Measurements from ENCODE around the gene ZNF516. TPM values are rescaled to one million over a fixed set of nuclear protein-coding genes. Genes with fewer than 3 reads are reported as not detected.
"Not testable (repeated sequence)": the region's sequence is repeated elsewhere in the genome, so short reads cannot be mapped to it uniquely, and the experiment has no call there.

Gene ZNF516, protein sequence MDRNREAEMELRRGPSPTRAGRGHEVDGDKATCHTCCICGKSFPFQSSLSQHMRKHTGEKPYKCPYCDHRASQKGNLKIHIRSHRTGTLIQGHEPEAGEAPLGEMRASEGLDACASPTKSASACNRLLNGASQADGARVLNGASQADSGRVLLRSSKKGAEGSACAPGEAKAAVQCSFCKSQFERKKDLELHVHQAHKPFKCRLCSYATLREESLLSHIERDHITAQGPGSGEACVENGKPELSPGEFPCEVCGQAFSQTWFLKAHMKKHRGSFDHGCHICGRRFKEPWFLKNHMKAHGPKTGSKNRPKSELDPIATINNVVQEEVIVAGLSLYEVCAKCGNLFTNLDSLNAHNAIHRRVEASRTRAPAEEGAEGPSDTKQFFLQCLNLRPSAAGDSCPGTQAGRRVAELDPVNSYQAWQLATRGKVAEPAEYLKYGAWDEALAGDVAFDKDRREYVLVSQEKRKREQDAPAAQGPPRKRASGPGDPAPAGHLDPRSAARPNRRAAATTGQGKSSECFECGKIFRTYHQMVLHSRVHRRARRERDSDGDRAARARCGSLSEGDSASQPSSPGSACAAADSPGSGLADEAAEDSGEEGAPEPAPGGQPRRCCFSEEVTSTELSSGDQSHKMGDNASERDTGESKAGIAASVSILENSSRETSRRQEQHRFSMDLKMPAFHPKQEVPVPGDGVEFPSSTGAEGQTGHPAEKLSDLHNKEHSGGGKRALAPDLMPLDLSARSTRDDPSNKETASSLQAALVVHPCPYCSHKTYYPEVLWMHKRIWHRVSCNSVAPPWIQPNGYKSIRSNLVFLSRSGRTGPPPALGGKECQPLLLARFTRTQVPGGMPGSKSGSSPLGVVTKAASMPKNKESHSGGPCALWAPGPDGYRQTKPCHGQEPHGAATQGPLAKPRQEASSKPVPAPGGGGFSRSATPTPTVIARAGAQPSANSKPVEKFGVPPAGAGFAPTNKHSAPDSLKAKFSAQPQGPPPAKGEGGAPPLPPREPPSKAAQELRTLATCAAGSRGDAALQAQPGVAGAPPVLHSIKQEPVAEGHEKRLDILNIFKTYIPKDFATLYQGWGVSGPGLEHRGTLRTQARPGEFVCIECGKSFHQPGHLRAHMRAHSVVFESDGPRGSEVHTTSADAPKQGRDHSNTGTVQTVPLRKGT
- 28.3 and 40.1 TPM in 2 replicates for total RNA-seq (2022)
- percentile 77 among the genes with signal in this experiment for Bru-seq, nascent RNA
- BruChase-seq, experiment 1, labeled RNA remaining after a 6-hour chase = percentile 65 among the genes with signal in this experiment
- BruChase-seq, experiment 2, labeled RNA remaining after a 2-hour chase = percentile 73 among the genes with signal in this experiment
- long read RNA-seq, partial matches to known transcripts = 6 of 21 reads
- long read RNA-seq, other reads (novel, unspliced or antisense) = 15 of 21 reads

DNA sequence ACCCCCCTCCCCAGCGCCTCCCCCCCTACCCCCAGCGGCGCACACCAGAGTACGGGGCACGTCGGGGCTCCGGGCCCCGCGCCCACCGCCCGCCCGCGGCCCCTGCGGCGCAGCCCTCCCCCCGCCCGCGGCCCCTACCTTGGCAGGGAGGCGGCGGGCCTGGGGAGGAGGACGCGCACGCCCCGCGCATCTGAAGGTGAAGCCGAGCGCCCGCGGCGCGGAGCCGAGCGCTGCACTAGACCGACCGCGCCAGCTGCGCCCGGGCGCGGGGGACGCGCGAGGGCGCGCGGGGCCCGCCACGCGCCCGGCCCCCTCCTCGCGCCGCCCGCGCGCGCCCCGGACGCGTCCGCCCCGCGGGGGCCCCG, at the start of gene ZNF516:
Gene ZNF516 (minus strand): TSS at position 237 of the 365 bp plus-strand sequence. CDS start 52,188 bp downstream, outside the sequence.
- H3K27me3 Mint-ChIP-seq (ENCODE audit: insufficient read depth, unreplicated experiment) = no peaks in the 10 kb centered on the region
- peak within 1 kb of the TSS; percentile 75 for H3K27ac Mint-ChIP-seq (ENCODE audit: low read depth, unreplicated experiment)
- TF ChIP-seq, protein P1, sequence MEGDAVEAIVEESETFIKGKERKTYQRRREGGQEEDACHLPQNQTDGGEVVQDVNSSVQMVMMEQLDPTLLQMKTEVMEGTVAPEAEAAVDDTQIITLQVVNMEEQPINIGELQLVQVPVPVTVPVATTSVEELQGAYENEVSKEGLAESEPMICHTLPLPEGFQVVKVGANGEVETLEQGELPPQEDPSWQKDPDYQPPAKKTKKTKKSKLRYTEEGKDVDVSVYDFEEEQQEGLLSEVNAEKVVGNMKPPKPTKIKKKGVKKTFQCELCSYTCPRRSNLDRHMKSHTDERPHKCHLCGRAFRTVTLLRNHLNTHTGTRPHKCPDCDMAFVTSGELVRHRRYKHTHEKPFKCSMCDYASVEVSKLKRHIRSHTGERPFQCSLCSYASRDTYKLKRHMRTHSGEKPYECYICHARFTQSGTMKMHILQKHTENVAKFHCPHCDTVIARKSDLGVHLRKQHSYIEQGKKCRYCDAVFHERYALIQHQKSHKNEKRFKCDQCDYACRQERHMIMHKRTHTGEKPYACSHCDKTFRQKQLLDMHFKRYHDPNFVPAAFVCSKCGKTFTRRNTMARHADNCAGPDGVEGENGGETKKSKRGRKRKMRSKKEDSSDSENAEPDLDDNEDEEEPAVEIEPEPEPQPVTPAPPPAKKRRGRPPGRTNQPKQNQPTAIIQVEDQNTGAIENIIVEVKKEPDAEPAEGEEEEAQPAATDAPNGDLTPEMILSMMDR (IDR thresholded peaks at IDR 0.05; ENCODE audit: unreplicated experiment) = no peak
- peaks cover 10% of the 10 kb centered on the region for H3K4me1 Mint-ChIP-seq (ENCODE audit: insufficient read depth, unreplicated experiment)
- H3K9me3 Mint-ChIP-seq (ENCODE audit: unreplicated experiment) = no peaks in the 10 kb centered on the region
- H3K4me3 Mint-ChIP-seq (ENCODE audit: unreplicated experiment) = peak within 1 kb of the TSS; percentile 73
- no TSS peak for BruUV-seq (replicated peaks)
- intact Hi-C loops (cut with micrococcal nuclease) = no loop called here
- POLR2A ChIA-PET = interaction anchor here (1.8 to 3.9 kb wide), 5 partner anchors 45 to 125 kb away, joined by 4 to 63 read pairs (median 13); no protein-coding TSS in a partner anchor
- CTCF ChIA-PET = interaction anchor here (2.3 kb wide), 1 partner anchor 125 kb away, joined by 8 read pairs; no protein-coding TSS in a partner anchor
- H3K36me3 Mint-ChIP-seq (ENCODE audit: insufficient read depth, unreplicated experiment) = no peaks in the 10 kb centered on the region
- peak; percentile 26 for DNase-seq (ENCODE audit: unreplicated experiment)

DNA sequence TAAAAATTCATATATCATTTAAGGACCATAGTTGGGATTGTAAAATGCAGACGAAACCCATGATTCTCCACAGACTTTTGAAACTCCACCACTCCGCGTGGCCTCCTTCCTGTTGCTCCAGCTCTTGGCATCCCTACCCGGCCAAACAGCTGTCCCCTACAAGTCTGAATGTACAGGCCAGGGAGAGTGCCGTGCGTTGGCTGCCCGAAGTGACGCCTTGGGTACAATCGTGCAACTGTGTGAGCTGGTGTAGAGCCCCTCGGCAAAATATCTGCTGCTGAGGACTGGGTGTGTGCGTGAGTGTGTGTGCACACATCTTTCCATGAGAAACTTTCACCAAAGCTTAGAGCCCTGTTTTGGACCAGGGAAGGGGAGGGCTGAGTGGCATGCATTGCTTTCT, 43.8 kb upstream of the ZNF516 start:
- H3K27ac Mint-ChIP-seq (ENCODE audit: low read depth, unreplicated experiment) = no peak overlapping the region
- TF ChIP-seq, protein P1 (IDR thresholded peaks at IDR 0.05; ENCODE audit: unreplicated experiment) = no peak
- no peak for DNase-seq (ENCODE audit: unreplicated experiment)
- ChIA-PET CTCF (no interaction called here), POLR2A (no interaction called here)
- H3K36me3 Mint-ChIP-seq (ENCODE audit: insufficient read depth, unreplicated experiment) = no peaks in the 10 kb centered on the region
- H3K4me1 Mint-ChIP-seq (ENCODE audit: insufficient read depth, unreplicated experiment) = no peaks in the 10 kb centered on the region
- H3K27me3 Mint-ChIP-seq (ENCODE audit: insufficient read depth, unreplicated experiment) = no peaks in the 10 kb centered on the region
- intact Hi-C loops (cut with micrococcal nuclease) = no loop called here
- no peaks in the 10 kb centered on the region for H3K9me3 Mint-ChIP-seq (ENCODE audit: unreplicated experiment)
- no peak overlapping the region for H3K4me3 Mint-ChIP-seq (ENCODE audit: unreplicated experiment)
- BruUV-seq (replicated peaks) = no TSS peak

DNA sequence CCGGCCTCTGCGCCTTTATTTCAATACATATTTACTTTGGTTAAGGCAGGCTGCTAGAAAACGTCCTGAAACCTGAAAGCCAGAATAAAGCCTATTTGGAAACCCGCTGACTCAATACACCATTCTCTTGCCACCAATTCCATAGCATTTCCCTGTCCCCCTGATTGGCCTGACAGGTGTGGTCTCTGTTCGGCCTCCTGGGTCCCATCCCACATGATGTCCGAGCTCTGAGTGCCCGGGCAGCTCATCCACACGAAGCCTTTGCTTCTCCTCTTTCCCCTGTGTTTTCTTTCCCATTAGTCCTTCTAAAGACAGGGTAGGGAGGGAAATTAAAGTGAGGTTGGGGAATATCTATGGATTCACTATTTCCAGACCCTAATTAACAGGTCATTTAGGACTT, 42.6 kb upstream of the ZNF516 start:
- no peaks in the 10 kb centered on the region for H3K4me1 Mint-ChIP-seq (ENCODE audit: insufficient read depth, unreplicated experiment)
- H3K27ac Mint-ChIP-seq (ENCODE audit: low read depth, unreplicated experiment) = no peak overlapping the region
- BruUV-seq (replicated peaks) = no TSS peak
- intact Hi-C loops (cut with micrococcal nuclease) = no loop called here
- TF ChIP-seq, protein P1 (IDR thresholded peaks at IDR 0.05; ENCODE audit: unreplicated experiment) = no peak
- H3K4me3 Mint-ChIP-seq (ENCODE audit: unreplicated experiment) = no peak overlapping the region
- no peak for DNase-seq (ENCODE audit: unreplicated experiment)
- no peaks in the 10 kb centered on the region for H3K27me3 Mint-ChIP-seq (ENCODE audit: insufficient read depth, unreplicated experiment)
- ChIA-PET CTCF (interaction anchor here (0.5 to 0.9 kb wide), 2 partner anchors 50 to 112 kb away, joined by 3 read pairs; no protein-coding TSS in a partner anchor), POLR2A (no interaction called here)
- H3K36me3 Mint-ChIP-seq (ENCODE audit: insufficient read depth, unreplicated experiment) = no peaks in the 10 kb centered on the region
- H3K9me3 Mint-ChIP-seq (ENCODE audit: unreplicated experiment) = no peaks in the 10 kb centered on the region

DNA sequence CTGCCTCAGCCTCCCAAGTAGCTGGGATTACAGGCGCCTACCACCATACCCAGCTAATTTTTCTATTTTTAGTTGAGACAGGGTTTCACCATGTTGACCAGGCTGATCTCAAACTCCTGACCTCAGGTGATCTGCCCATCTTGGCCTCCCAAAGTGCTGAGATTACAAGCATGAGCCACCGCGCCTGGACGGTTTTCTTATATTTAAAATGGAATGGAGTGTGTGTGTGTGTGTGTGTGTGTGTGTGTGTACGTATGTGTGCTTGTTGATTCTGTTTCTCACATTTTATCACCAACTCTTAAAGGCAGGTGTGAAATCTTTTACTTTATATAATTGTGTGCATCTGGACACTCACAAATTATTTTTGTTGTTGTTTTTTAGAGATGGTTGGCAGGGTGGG, 41.6 kb upstream of the ZNF516 start:
- BruUV-seq (replicated peaks); H3K27me3 Mint-ChIP-seq (ENCODE audit: insufficient read depth, unreplicated experiment); intact Hi-C loops (cut with micrococcal nuclease); CTCF ChIA-PET; H3K36me3 Mint-ChIP-seq (ENCODE audit: insufficient read depth, unreplicated experiment); DNase-seq (ENCODE audit: unreplicated experiment); H3K4me1 Mint-ChIP-seq (ENCODE audit: insufficient read depth, unreplicated experiment); H3K4me3 Mint-ChIP-seq (ENCODE audit: unreplicated experiment); H3K9me3 Mint-ChIP-seq (ENCODE audit: unreplicated experiment); H3K27ac Mint-ChIP-seq (ENCODE audit: low read depth, unreplicated experiment): not testable (repeated sequence)
- POLR2A ChIA-PET = interaction anchor here (0.7 kb wide), 1 partner anchor 12 kb away, joined by 3 read pairs; no protein-coding TSS in a partner anchor
